ENCODE results near the gene TFPI. TPM values are rescaled to one million over a fixed set of nuclear protein-coding genes. Genes with fewer than 3 reads are reported as not detected.

Gene TFPI
- total and polyA plus RNA-seq, 3 experiments from 2014 or later = not detected

- H3K27ac ChIP-seq (ENCODE audit: low read depth, low read length) = no peak overlapping the region
- H3K9me3 ChIP-seq (ENCODE audit: low read length) = no peaks in the 10 kb centered on the region
- H3K4me3 Mint-ChIP-seq = no peak overlapping the region
- no peaks in the 10 kb centered on the region for H3K27me3 ChIP-seq (ENCODE audit: insufficient read depth, low read length, poor library complexity, severe bottlenecking)
- POLR2A ChIA-PET = no interaction called here
- H3K27ac Mint-ChIP-seq = no peak overlapping the region
- CTCF ChIA-PET = no interaction called here
- peaks cover 0 to 2% (median 0%) of the 10 kb centered on the region in 5 donors for H3K9me3 Mint-ChIP-seq
- no peaks in the 10 kb centered on the region for H3K4me1 Mint-ChIP-seq
- no peaks in the 10 kb centered on the region for H3K36me3 Mint-ChIP-seq
- H3K27me3 Mint-ChIP-seq = no peaks in the 10 kb centered on the region
- DNase-seq = no peak
- H3K4me3 ChIP-seq (ENCODE audit: low read length) = no peak overlapping the region
- H3K36me3 ChIP-seq (ENCODE audit: insufficient read depth, low read length) = no peaks in the 10 kb centered on the region
- H3K4me1 ChIP-seq (ENCODE audit: insufficient read depth, low read length) = no peaks in the 10 kb centered on the region
Measured at GRCh38 chr2:187485523-187485922, 68.7 kb downstream of the TFPI start.

GRCh38 chr2:187483537-187483936 is 70.7 kb downstream of the TFPI start:
- peaks cover 0 to 2% (median 0%) of the 10 kb centered on the region in 5 donors for H3K9me3 Mint-ChIP-seq
- no peaks in the 10 kb centered on the region for H3K27me3 Mint-ChIP-seq
- CTCF ChIA-PET = no interaction called here
- H3K4me1 Mint-ChIP-seq = no peaks in the 10 kb centered on the region
- no peak overlapping the region for H3K27ac Mint-ChIP-seq
- POLR2A ChIA-PET = no interaction called here
- DNase-seq = no peak
- H3K4me3 Mint-ChIP-seq = no peak overlapping the region
- no peaks in the 10 kb centered on the region for H3K36me3 ChIP-seq (ENCODE audit: insufficient read depth, low read length)
- H3K27me3 ChIP-seq (ENCODE audit: insufficient read depth, low read length, poor library complexity, severe bottlenecking) = no peaks in the 10 kb centered on the region
- no peaks in the 10 kb centered on the region for H3K9me3 ChIP-seq (ENCODE audit: low read length)
- H3K27ac ChIP-seq (ENCODE audit: low read depth, low read length) = no peak overlapping the region
- H3K4me1 ChIP-seq (ENCODE audit: insufficient read depth, low read length) = no peaks in the 10 kb centered on the region
- H3K4me3 ChIP-seq (ENCODE audit: low read length) = no peak overlapping the region
- no peaks in the 10 kb centered on the region for H3K36me3 Mint-ChIP-seq

- Histone ChIP-seq H3K4me3 (ENCODE audit: low read length) (no peak overlapping the region), H3K36me3 (ENCODE audit: insufficient read depth, low read length) (no peaks in the 10 kb centered on the region), H3K27me3 (ENCODE audit: insufficient read depth, low read length, poor library complexity, severe bottlenecking) (no peaks in the 10 kb centered on the region), H3K4me1 (ENCODE audit: insufficient read depth, low read length) (no peaks in the 10 kb centered on the region), H3K27ac (ENCODE audit: low read depth, low read length) (no peak overlapping the region), H3K9me3 (ENCODE audit: low read length) (no peaks in the 10 kb centered on the region)
- DNase-seq = no peak
- Mint-ChIP-seq H3K4me3 (no peak overlapping the region), H3K36me3 (no peaks in the 10 kb centered on the region), H3K4me1 (no peaks in the 10 kb centered on the region), H3K9me3 (peaks cover 0 to 2% (median 0%) of the 10 kb centered on the region in 5 donors), H3K27me3 (no peaks in the 10 kb centered on the region), H3K27ac (no peak overlapping the region)
- ChIA-PET CTCF (no interaction called here), POLR2A (no interaction called here)
Measured at GRCh38 chr2:187482796-187483195, 71.4 kb downstream of the TFPI start.

- H3K4me1 ChIP-seq (ENCODE audit: insufficient read depth, low read length) = no peaks in the 10 kb centered on the region
- no peaks in the 10 kb centered on the region for H3K27me3 ChIP-seq (ENCODE audit: insufficient read depth, low read length, poor library complexity, severe bottlenecking)
- H3K36me3 Mint-ChIP-seq = no peaks in the 10 kb centered on the region
- ChIA-PET CTCF (no interaction called here), POLR2A (no interaction called here)
- no peaks in the 10 kb centered on the region for H3K4me1 Mint-ChIP-seq
- H3K9me3 ChIP-seq (ENCODE audit: low read length) = no peaks in the 10 kb centered on the region
- no peak for DNase-seq
- no peaks in the 10 kb centered on the region for H3K36me3 ChIP-seq (ENCODE audit: insufficient read depth, low read length)
- no peak overlapping the region for H3K4me3 ChIP-seq (ENCODE audit: low read length)
- H3K27ac Mint-ChIP-seq = no peak overlapping the region
- H3K4me3 Mint-ChIP-seq = no peak overlapping the region
- H3K27ac ChIP-seq (ENCODE audit: low read depth, low read length) = no peak overlapping the region
- peaks cover 0 to 6% (median 0%) of the 10 kb centered on the region in 5 donors for H3K9me3 Mint-ChIP-seq
- H3K27me3 Mint-ChIP-seq = no peaks in the 10 kb centered on the region
Measured at GRCh38 chr2:187481543-187481942, 72.7 kb downstream of the TFPI start.

GRCh38 chr2:187478719-187479118 is 75.5 kb downstream of the TFPI start:
- H3K36me3 Mint-ChIP-seq = no peaks in the 10 kb centered on the region
- Histone ChIP-seq H3K36me3 (ENCODE audit: insufficient read depth, low read length) (no peaks in the 10 kb centered on the region), H3K9me3 (ENCODE audit: low read length) (no peaks in the 10 kb centered on the region), H3K27me3 (ENCODE audit: insufficient read depth, low read length, poor library complexity, severe bottlenecking) (no peaks in the 10 kb centered on the region), H3K4me3 (ENCODE audit: low read length) (no peak overlapping the region), H3K4me1 (ENCODE audit: insufficient read depth, low read length) (no peaks in the 10 kb centered on the region), H3K27ac (ENCODE audit: low read depth, low read length) (no peak overlapping the region)
- H3K27me3 Mint-ChIP-seq = no peaks in the 10 kb centered on the region
- H3K27ac Mint-ChIP-seq = no peak overlapping the region
- no peak overlapping the region for H3K4me3 Mint-ChIP-seq
- H3K9me3 Mint-ChIP-seq = peaks cover 0 to 6% (median 0%) of the 10 kb centered on the region in 5 donors
- DNase-seq = no peak
- CTCF ChIA-PET = no interaction called here
- POLR2A ChIA-PET = no interaction called here
- no peaks in the 10 kb centered on the region for H3K4me1 Mint-ChIP-seq

GRCh38 chr2:187477051-187477450 is 77.2 kb downstream of the TFPI start:
- H3K9me3 Mint-ChIP-seq = peaks cover 0 to 6% (median 0%) of the 10 kb centered on the region in 5 donors
- no peaks in the 10 kb centered on the region for H3K36me3 ChIP-seq (ENCODE audit: insufficient read depth, low read length)
- no peak overlapping the region for H3K4me3 Mint-ChIP-seq
- H3K4me1 ChIP-seq (ENCODE audit: insufficient read depth, low read length) = no peaks in the 10 kb centered on the region
- H3K4me3 ChIP-seq (ENCODE audit: low read length) = no peak overlapping the region
- H3K27me3 Mint-ChIP-seq = no peaks in the 10 kb centered on the region
- H3K27ac ChIP-seq (ENCODE audit: low read depth, low read length) = no peak overlapping the region
- ChIA-PET POLR2A (no interaction called here), CTCF (no interaction called here)
- H3K4me1 Mint-ChIP-seq = no peaks in the 10 kb centered on the region
- H3K27ac Mint-ChIP-seq = no peak overlapping the region
- H3K27me3 ChIP-seq (ENCODE audit: insufficient read depth, low read length, poor library complexity, severe bottlenecking) = no peaks in the 10 kb centered on the region
- H3K36me3 Mint-ChIP-seq = no peaks in the 10 kb centered on the region
- H3K9me3 ChIP-seq (ENCODE audit: low read length) = no peaks in the 10 kb centered on the region
- no peak for DNase-seq

- CTCF ChIA-PET = no interaction called here
- H3K4me3 ChIP-seq (ENCODE audit: low read length) = no peak overlapping the region
- POLR2A ChIA-PET = no interaction called here
- H3K36me3 ChIP-seq (ENCODE audit: insufficient read depth, low read length) = no peaks in the 10 kb centered on the region
- H3K27ac Mint-ChIP-seq = no peak overlapping the region
- H3K4me1 ChIP-seq (ENCODE audit: insufficient read depth, low read length) = no peaks in the 10 kb centered on the region
- no peaks in the 10 kb centered on the region for H3K4me1 Mint-ChIP-seq
- no peak overlapping the region for H3K27ac ChIP-seq (ENCODE audit: low read depth, low read length)
- no peak overlapping the region for H3K4me3 Mint-ChIP-seq
- no peak for DNase-seq
- H3K27me3 ChIP-seq (ENCODE audit: insufficient read depth, low read length, poor library complexity, severe bottlenecking) = no peaks in the 10 kb centered on the region
- no peaks in the 10 kb centered on the region for H3K36me3 Mint-ChIP-seq
- no peaks in the 10 kb centered on the region for H3K27me3 Mint-ChIP-seq
- no peaks in the 10 kb centered on the region for H3K9me3 ChIP-seq (ENCODE audit: low read length)
- H3K9me3 Mint-ChIP-seq = peaks cover 0 to 6% (median 0%) of the 10 kb centered on the region in 5 donors
Measured at GRCh38 chr2:187475499-187476248, 78.6 kb downstream of the TFPI start.

GRCh38 chr2:187470698-187471097 is 83.5 kb downstream of the TFPI start:
- Histone ChIP-seq H3K27ac (ENCODE audit: low read depth, low read length) (no peak overlapping the region), H3K27me3 (ENCODE audit: insufficient read depth, low read length, poor library complexity, severe bottlenecking) (no peaks in the 10 kb centered on the region), H3K4me1 (ENCODE audit: insufficient read depth, low read length) (no peaks in the 10 kb centered on the region), H3K4me3 (ENCODE audit: low read length) (no peak overlapping the region), H3K36me3 (ENCODE audit: insufficient read depth, low read length) (no peaks in the 10 kb centered on the region), H3K9me3 (ENCODE audit: low read length) (no peaks in the 10 kb centered on the region)
- Mint-ChIP-seq H3K36me3 (no peaks in the 10 kb centered on the region), H3K27me3 (no peaks in the 10 kb centered on the region), H3K27ac (no peak overlapping the region), H3K9me3 (peaks cover 0 to 5% (median 0%) of the 10 kb centered on the region in 5 donors), H3K4me1 (no peaks in the 10 kb centered on the region), H3K4me3 (no peak overlapping the region)
- no peak for DNase-seq
- ChIA-PET POLR2A (no interaction called here), CTCF (no interaction called here)

Data from CD8-positive, alpha-beta memory T cell (primary cell).